CD4-positive, alpha-beta T cell treated with Interleukin-21 for 1 hour (primary cell): ENCODE results near the gene OR52B6.
"Not testable (repeated sequence)": the region's sequence is repeated elsewhere in the genome, so short reads cannot be mapped to it uniquely, and the experiment has no call there.

ENCODE experiments used
- DNase-seq: peaks from one replicate; pipeline ENCODE4 v3.0.0-alpha.2; 2020

Gene OR52B6

DNA sequence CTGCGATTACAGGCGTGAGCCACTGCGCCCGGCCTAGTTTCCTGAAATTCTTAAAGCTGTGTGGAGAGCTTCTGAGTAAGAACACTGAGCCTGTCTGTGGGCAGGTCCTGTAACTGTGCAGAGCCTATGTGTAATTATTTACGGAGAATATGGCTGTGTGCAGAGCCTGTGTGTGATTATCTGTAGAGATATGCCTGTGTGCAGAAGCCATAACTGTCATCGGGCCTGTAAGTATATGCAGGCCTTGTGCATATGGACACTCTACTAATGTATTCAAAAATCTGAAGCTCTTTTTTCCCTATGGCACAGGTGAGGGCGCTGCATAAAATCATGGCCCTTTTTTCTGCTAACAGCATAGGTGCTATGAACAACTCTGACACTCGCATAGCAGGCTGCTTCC is at the start of gene OR52B6:
Gene OR52B6 (plus strand): TSS at position 301 of the 400 bp plus-strand sequence. CDS start 0 bp downstream, at position 301.
- no peak for DNase-seq

- no peak for DNase-seq
Observed at GRCh38 chr11:5531053-5531831, 49.4 kb upstream of the OR52B6 start.

GRCh38 chr11:5534046-5534445 is 46.6 kb upstream of the OR52B6 start:
- DNase-seq, result no peak

GRCh38 chr11:5536482-5536881 is 44.2 kb upstream of the OR52B6 start:
- DNase-seq, result no peak

GRCh38 chr11:5541427-5541826 is 39.2 kb upstream of the OR52B6 start:
- no peak for DNase-seq

DNA sequence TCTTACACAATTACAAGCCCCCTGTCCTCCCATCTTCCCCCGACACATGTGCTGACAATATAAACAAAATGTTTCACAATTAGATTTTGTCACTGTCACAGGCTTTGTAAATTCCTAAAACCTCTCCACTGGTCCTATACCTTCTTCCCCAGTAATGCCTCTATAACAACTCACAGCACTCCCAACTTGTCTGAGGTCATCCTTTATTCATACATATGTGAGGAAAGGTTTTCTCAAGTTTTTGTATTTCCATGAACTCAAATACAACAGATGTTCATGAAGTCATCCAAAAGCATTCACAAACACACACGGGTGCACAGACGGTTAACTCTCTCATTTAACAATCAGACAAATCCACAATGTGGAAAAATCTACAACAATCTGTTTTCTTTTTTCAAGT is 34.2 kb upstream of the OR52B6 start:
- DNase-seq, result no peak

DNA sequence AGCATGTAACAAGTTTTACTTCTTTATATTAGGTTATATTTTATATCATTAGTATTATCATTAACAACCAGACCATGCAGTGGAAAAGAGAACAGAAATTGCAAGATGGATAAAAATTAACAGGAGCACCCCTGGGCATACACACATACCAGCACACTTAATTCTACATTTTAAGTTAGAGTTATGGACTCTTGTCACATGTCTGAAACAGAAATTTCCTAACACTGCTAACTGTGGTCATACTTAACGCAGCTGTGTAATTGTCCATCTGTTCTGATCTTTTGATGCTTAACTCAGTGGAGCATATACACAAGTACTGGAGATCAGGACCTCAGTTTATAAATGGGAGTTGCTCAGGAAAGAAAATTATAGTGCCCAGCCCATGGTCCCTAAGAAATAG is 32.7 kb upstream of the OR52B6 start:
- DNase-seq, result no peak

- DNase-seq, result no peak
Observed at GRCh38 chr11:5548440-5548839, 32.2 kb upstream of the OR52B6 start, which contains the start of gene OR52H1. TSS of gene OR52H1 (minus strand) at chr11:5548540. CDS start at chr11:5545505, 3,035 bp downstream.

- DNase-seq, result no peak
Observed at GRCh38 chr11:5550440-5551095, 30.1 kb upstream of the OR52B6 start.

DNA sequence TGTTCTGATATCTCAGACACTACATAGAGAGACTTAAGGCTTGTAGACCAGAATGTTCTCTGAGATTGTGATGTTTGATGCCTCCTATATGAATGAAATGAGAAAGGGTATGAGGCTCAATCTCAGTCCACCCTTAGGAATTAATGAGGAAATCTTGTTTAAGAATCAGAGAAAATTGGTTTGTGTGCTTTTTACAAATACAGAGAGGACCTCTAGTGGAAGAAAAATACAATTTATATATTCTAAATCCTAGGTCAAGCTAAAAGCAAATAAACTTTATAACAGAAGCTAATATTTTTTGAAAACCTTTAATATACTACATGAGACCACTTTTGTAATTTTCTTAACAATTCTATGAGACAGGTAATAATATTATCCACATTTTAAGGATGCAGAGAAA is 27.3 kb upstream of the OR52B6 start:
- DNase-seq, result no peak

- DNase-seq, result no peak
Observed at GRCh38 chr11:5556596-5557188, 24.0 kb upstream of the OR52B6 start.

DNA sequence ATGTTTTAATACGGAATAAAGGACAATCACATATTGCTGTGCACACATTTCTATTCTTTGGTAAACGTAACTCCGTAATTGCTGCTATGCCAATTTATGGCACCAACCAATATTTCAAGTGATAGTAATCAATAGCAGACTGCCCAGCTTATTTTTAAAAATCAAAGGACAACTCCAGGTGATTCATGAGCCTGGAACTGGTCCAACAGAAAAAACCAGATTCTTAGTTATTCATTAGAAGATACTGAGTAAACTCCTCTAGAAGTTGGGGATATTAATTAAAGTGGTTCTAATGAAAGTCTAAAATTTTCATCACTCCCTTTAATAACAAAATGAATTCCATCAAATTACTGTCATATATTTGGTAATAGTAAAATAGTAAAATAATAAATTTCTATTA is 22.9 kb upstream of the OR52B6 start:
- DNase-seq, result no peak

DNA sequence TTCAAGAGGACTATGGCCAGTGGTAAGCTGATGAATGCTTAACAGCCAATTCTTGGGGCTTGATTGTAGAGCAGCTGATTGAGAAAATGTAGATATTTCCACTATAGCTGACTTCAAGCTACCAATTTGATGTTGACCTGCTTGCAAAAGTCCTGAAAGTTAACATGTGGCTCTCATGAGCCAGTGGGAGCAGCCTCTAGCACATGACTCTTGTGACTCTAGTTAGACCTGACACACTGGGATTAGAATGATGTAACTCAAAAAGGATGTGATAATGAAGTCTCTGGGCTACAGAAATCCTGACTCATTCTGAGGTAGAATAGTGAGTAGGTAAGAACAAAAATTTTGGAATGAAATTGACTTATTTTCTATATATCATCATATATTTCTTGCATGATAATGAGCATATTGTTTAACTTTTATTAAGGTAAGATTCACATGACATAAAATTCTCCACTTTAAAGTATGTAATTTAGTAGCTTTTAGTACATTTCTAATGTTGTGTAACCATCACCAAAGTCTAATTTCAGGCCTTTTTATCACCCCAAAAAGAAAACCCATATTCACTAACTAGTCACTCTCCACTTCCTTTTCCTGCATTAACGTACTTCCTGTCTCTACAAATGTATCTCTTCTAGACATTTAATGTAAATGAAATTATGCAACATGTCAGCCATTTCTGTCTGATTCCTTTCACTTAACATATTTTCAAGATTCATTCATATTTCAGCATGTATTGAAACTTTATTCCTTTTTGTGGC is 16.2 kb upstream of the OR52B6 start:
- no peak for DNase-seq

DNA sequence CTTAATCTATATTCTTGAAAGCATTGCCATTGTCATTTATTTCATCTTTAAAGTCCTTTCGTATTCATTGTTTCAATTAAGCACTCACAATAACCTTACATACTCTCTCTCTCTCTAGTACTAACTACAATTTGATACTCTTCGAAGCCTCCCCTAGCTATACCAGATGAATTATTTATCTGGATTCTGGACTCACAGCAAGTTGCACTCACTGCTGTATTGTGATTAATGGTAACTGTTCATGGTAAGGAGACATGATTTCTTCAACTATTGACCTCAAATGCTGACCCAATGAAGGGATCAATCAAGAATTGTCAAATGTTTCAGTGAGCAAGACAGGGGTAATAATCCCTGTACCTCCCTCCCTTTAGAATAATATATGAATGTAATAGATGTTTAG is 6.0 kb upstream of the OR52B6 start:
- no peak for DNase-seq

DNA sequence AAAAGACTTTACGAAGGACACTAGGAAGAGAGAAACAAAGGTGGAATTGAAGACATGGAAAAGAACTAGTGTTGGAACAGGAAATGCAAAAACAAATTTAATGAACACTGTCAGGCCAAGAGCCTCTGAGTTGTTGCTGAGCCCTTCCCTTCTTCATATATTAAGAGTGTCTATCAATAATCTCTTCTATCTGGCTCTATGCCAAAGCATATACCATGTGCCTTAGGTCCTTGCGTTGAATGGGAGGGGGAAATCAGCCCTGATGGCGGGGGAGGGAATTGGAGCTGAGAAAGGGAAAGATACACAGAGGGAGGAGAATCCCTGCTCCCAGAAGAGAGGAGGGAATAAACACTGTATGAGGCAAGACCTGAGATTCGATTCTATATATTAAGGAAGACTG is 5.5 kb upstream of the OR52B6 start:
- no peak for DNase-seq

DNA sequence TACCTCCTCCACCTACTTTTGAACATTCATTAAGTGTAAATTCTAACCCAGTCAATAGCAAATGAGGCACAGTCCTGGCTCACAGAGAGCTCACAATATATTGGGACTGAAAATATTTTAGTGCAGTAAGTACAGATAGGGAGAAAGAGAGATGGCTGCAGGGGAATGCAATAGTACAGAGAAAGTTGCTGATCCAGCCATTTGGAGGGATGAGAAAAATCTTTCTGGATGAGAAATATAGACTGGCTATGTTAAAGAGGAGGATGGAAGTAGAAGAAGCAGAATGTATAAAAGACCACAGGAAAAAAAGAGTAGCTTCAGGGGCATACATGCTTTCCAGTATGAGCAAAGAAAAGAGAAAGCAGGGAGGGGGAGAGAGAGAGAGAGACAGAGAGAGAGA is 3.6 kb upstream of the OR52B6 start:
- no peak for DNase-seq

GRCh38 chr11:5581014-5581413 is 337 bp downstream of the OR52B6 start:
- no peak for DNase-seq

DNA sequence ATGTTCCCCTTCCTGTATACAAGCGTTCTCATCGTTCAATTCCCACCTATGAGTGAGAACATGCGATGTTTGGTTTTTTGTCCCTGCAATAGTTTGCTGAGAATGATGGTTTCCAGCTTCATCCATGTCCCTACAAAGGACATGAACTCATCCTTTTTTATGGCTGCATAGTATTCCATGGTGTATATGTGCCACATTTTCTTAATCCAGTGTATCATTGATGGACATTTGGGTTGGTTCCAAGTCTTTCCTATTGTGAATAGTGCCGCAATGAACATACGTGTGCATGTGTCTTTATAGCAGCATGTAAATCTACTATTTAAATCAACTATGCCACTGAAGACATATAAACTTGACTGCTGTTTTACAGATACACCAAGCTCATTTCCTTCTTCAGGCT is 3.8 kb downstream of the OR52B6 start:
- DNase-seq, result not testable (repeated sequence)

- DNase-seq, result not testable (repeated sequence)
Observed at GRCh38 chr11:5589906-5590305, 9.2 kb downstream of the OR52B6 start.

- DNase-seq, result no peak
Observed at GRCh38 chr11:5591613-5592012, 10.9 kb downstream of the OR52B6 start.

DNA sequence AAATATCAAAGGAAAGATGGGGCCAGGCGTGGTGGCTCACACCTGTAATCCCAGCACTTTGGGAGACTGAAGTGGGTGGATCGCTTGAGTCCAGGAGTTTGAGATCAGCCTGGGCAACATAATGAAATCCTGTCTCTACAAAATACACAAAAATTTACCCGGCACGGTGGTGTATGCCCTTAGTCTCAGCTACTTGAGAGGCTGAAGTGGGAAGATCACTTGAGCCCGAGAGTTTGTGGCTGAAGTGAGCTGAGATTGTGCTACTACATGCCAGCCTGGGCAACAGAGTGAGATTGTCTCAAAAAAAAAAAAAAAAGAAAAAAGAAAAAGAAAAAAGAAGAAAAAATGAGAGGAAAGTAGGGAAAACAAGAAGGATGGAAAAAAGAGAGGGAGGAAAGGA is 11.9 kb downstream of the OR52B6 start:
- DNase-seq, result no peak

- no peak for DNase-seq
Observed at GRCh38 chr11:5593146-5593545, 12.5 kb downstream of the OR52B6 start.

DNA sequence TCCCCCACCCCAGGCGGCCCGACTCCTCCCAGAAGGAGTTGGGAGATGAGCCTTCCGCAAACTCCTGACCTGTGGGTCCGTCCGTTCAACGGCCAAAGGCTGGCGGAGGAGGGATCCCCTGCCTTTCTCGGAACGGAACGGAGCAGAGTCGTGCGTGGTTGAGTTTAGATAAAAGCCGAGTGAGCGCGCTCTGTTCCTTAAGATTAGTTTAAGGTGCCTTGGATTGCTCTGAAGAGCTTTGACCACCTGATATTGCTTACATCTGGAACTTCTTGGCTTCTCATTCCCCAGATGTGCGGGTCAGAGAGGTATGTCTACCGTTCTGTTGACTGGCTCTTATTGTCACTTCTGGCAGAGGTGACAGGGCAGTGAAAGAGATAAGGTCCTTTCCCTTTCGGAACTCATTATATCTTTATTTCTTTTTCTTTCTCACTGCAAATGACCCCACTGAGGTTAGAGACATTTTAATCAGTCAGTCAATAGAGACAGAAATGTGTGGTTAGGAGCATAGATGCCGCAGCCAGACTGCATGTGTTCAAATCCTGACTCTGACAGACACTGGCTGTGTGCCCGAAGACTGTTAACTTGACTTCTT is 16.0 kb downstream of the OR52B6 start, which contains the start of gene TRIM6:
Gene TRIM6 (plus strand): TSS at position 31 of the 595 bp plus-strand sequence. CDS start 261 bp downstream, at position 292.
- no peak for DNase-seq
